Thymus (tissue), 14 donors: Measurements from ENCODE around the gene ATRN. TPM values are rescaled to one million over a fixed set of nuclear protein-coding genes. Genes with fewer than 3 reads are reported as not detected.
"Not testable (repeated sequence)": the region's sequence is repeated elsewhere in the genome, so short reads cannot be mapped to it uniquely, and the experiment has no call there.

Source experiments
- DNase-seq, 9 donors: peaks; one replicate each; pipeline ENCODE4 v3.0.0-alpha.2; 2013; ENCODE audit warnings: low spot score in 9 of 9, low read depth in 6 of 9, missing footprints in 1 of 9
- H3K27ac ChIP-seq, 2 donors: one replicate each; pipeline ENCODE4 v1.5.1; 2013; ENCODE audit warnings: control low read depth in 1 of 2, low read depth in 1 of 2, low read length in 1 of 2, mild to moderate bottlenecking in 1 of 2, moderate library complexity in 1 of 2
- H3K27me3 ChIP-seq, 2 donors: one replicate each; pipeline ENCODE4 v1.5.1; 2013; ENCODE audit warnings: low read length in 1 of 2; ENCODE audit not compliant: control insufficient read depth in 2 of 2, insufficient read depth in 1 of 2
- H3K36me3 ChIP-seq, 2 donors: one replicate each; pipeline ENCODE4 v1.5.1; 2013; ENCODE audit warnings: low read length in 1 of 2, mild to moderate bottlenecking in 1 of 2, moderate library complexity in 1 of 2; ENCODE audit not compliant: control insufficient read depth in 2 of 2, insufficient read depth in 2 of 2
- H3K4me1 ChIP-seq, 2 donors: one replicate each; pipeline ENCODE4 v1.5.1; 2013; ENCODE audit warnings: low read length in 2 of 2; ENCODE audit not compliant: control insufficient read depth in 2 of 2, insufficient read depth in 2 of 2
- H3K4me3 ChIP-seq, 2 donors: one replicate each; pipeline ENCODE4 v1.5.1; 2013; ENCODE audit warnings: low read length in 2 of 2, control low read depth in 1 of 2, mild to moderate bottlenecking in 1 of 2
- H3K9me3 ChIP-seq, 2 donors: one replicate each; pipeline ENCODE4 v1.5.1; 2013; ENCODE audit warnings: low read length in 1 of 2, mild to moderate bottlenecking in 1 of 2; ENCODE audit not compliant: control insufficient read depth in 2 of 2, insufficient read depth in 1 of 2
- WGBS: extraction: QIAGEN DNeasy Blood & Tissue Kit; methylation state at CpG from one replicate; pipeline ENCODE4 v1.1.7; 2013; 5-methylcytosine and 5-hydroxymethylcytosine counted together
- long read RNA-seq, 10 donors: transcript quantifications; one replicate each; lab custom pipeline, GENCODE V29; 2026
- polyA plus RNA-seq: library from polyadenylated mRNA; stranded (reverse); fragments of 200-250 nt; gene quantifications from one replicate; pipeline ENCODE4 v1.2.3, GENCODE V29; 2013
- total RNA-seq: library from RNA; stranded (reverse); fragments of 120-200 nt; gene quantifications from one replicate; pipeline ENCODE4 v1.2.4, GENCODE V29; 2013
- donor health status: healthy.

Gene ATRN
- total RNA-seq: 7.4 TPM
- 4.8 TPM for polyA plus RNA-seq
- long read RNA-seq, donor 1: 0 reads
- long read RNA-seq, donor 2, partial matches to known transcripts: 5 of 6 reads
- long read RNA-seq, donor 2, other reads (novel, unspliced or antisense): 0 of 6 reads
- long read RNA-seq, donor 3: 0 reads
- long read RNA-seq, donor 4: 0 reads
- long read RNA-seq, donor 5, full-length matches to known transcripts: 3 of 3 reads
- long read RNA-seq, donor 5, partial matches to known transcripts: 0 of 3 reads
- long read RNA-seq, donor 5, other reads (novel, unspliced or antisense): 0 of 3 reads
- long read RNA-seq, donor 6: 0 reads
- long read RNA-seq, donor 7, partial matches to known transcripts: 0 of 1 reads
- long read RNA-seq, donor 7, other reads (novel, unspliced or antisense): 0 of 1 reads
- long read RNA-seq, donor 8, partial matches to known transcripts: 0 of 2 reads
- long read RNA-seq, donor 8, other reads (novel, unspliced or antisense): 0 of 2 reads
- long read RNA-seq, donor 9: 0 reads
- long read RNA-seq, donor 10: 0 reads

- peak; percentile 45 to 83 (median 67) for DNase-seq
- under 1% methylated on average over 95 of the region's 95 CpGs for WGBS
- peak within 1 kb of the TSS; percentile 32 for H3K27ac ChIP-seq
- no peaks in the 10 kb centered on the region for H3K36me3 ChIP-seq
- no peaks in the 10 kb centered on the region for H3K9me3 ChIP-seq
- H3K4me1 ChIP-seq: peaks cover 3 to 13% of the 10 kb centered on the region in 2 donors
- H3K4me3 ChIP-seq: peak within 1 kb of the TSS; percentile 75 to 96
- H3K27me3 ChIP-seq: peaks cover 0 to 20% of the 10 kb centered on the region in 2 donors
These were observed at the start of gene ATRN for GRCh38 chr20:3470627-3471396. TSS of gene ATRN (plus strand) at chr20:3471018. CDS start at chr20:3471108, 90 bp downstream.

- no peak overlapping the region for H3K4me3 ChIP-seq
- 94% methylated on average over 6 of the region's 6 CpGs for WGBS
- no peaks in the 10 kb centered on the region for H3K27me3 ChIP-seq
- H3K36me3 ChIP-seq: no peaks in the 10 kb centered on the region
- no peak for DNase-seq
- no peaks in the 10 kb centered on the region for H3K4me1 ChIP-seq
- H3K9me3 ChIP-seq: no peaks in the 10 kb centered on the region
- no peak overlapping the region for H3K27ac ChIP-seq
These were observed 48.8 kb upstream of the ATRN start for GRCh38 chr20:3421985-3422384.

GRCh38 chr20:3423126-3423525 lies 47.7 kb upstream of the ATRN start:
- H3K4me3 ChIP-seq: no peak overlapping the region
- WGBS: 82% methylated on average over 5 of the region's 5 CpGs
- no peak overlapping the region for H3K27ac ChIP-seq

GRCh38 chr20:3426766-3427165 lies 44.1 kb upstream of the ATRN start:
- not testable (repeated sequence) for H3K27me3 ChIP-seq, DNase-seq, H3K4me3 ChIP-seq, H3K27ac ChIP-seq, H3K36me3 ChIP-seq, H3K9me3 ChIP-seq, H3K4me1 ChIP-seq
- 85% methylated on average over 4 of the region's 4 CpGs for WGBS

More at GRCh38 chr20:3423126-3423525, 47.7 kb upstream of the ATRN start:
- Histone ChIP-seq H3K27me3 (no peaks in the 10 kb centered on the region), H3K36me3 (no peaks in the 10 kb centered on the region), H3K4me1 (no peaks in the 10 kb centered on the region), H3K9me3 (no peaks in the 10 kb centered on the region)
- DNase-seq: no peak

GRCh38 chr20:3430376-3431069 lies 40.3 kb upstream of the ATRN start:
- H3K27ac ChIP-seq: no peak overlapping the region
- H3K4me3 ChIP-seq: no peak overlapping the region
- no peaks in the 10 kb centered on the region for H3K9me3 ChIP-seq
- H3K27me3 ChIP-seq: peaks cover 0 to 7% of the 10 kb centered on the region in 2 donors
- peak in 2 of 9 donors; percentile 6 to 9 for DNase-seq
- WGBS: 22% methylated on average over 14 of the region's 14 CpGs
- peaks cover 0 to 3% of the 10 kb centered on the region in 2 donors for H3K4me1 ChIP-seq
- no peaks in the 10 kb centered on the region for H3K36me3 ChIP-seq

- no peaks in the 10 kb centered on the region for H3K36me3 ChIP-seq
- no peak overlapping the region for H3K4me3 ChIP-seq
- peaks cover 0 to 7% of the 10 kb centered on the region in 2 donors for H3K27me3 ChIP-seq
- no peak overlapping the region for H3K27ac ChIP-seq
- H3K4me1 ChIP-seq: peaks cover 0 to 3% of the 10 kb centered on the region in 2 donors
- no peak for DNase-seq
- WGBS: 98% methylated on average over 4 of the region's 4 CpGs
- H3K9me3 ChIP-seq: no peaks in the 10 kb centered on the region
These were observed 39.7 kb upstream of the ATRN start for GRCh38 chr20:3431109-3431508.

GRCh38 chr20:3432844-3433243 lies 38.0 kb upstream of the ATRN start:
- DNase-seq: no peak
- 96% methylated on average over 3 of the region's 3 CpGs for WGBS
- peaks cover 0 to 3% of the 10 kb centered on the region in 2 donors for H3K4me1 ChIP-seq

GRCh38 chr20:3433744-3434143 lies 37.1 kb upstream of the ATRN start:
- Histone ChIP-seq H3K27ac (no peak overlapping the region), H3K27me3 (peaks cover 0 to 7% of the 10 kb centered on the region in 2 donors), H3K4me1 (peaks cover 0 to 3% of the 10 kb centered on the region in 2 donors), H3K36me3 (no peaks in the 10 kb centered on the region), H3K4me3 (no peak overlapping the region), H3K9me3 (no peaks in the 10 kb centered on the region)
- WGBS: 79% methylated on average over 3 of the region's 3 CpGs
- no peak for DNase-seq

More at GRCh38 chr20:3432844-3433243, 38.0 kb upstream of the ATRN start:
- H3K27me3 ChIP-seq: peaks cover 0 to 7% of the 10 kb centered on the region in 2 donors
- H3K36me3 ChIP-seq: no peaks in the 10 kb centered on the region
- H3K9me3 ChIP-seq: no peaks in the 10 kb centered on the region
- H3K27ac ChIP-seq: no peak overlapping the region
- no peak overlapping the region for H3K4me3 ChIP-seq
